ENCODE results near the gene SUCO. TPM values are rescaled to one million over a fixed set of nuclear protein-coding genes. Genes with fewer than 3 reads are reported as not detected.
"Not testable (repeated sequence)": the region's sequence is repeated elsewhere in the genome, so short reads cannot be mapped to it uniquely, and the experiment has no call there.

Gene SUCO
- total RNA-seq, 3 donors from 2014 or later (not counting 1 experiment from before 2014, with no cell fraction given) = 86.0 to 97.5 (median 96.0) TPM

DNA sequence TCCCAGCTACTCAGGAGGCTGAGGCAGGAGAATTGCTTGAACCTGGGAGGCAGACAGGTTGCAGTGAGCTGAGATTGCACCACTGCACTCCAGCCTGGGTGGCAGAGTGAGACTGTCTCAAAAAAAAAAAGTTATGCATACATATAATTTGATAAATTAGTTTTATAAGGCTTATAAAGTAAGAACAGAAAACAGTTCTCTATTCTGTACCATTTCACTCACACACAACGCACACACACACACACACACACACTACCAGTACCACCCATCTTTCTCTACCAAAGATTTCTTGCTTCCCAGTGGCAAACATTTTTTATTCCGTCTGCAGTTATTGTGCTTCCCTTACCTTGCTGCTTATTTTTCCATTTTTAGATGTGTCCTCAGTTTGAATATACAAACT lies 79.5 kb downstream of the SUCO start:
- Mint-ChIP-seq H3K36me3 (peaks cover 30% of the 10 kb centered on the region), H3K27me3 (ENCODE audit: low read depth in 2 of 2) (no peaks in the 10 kb centered on the region)

DNA sequence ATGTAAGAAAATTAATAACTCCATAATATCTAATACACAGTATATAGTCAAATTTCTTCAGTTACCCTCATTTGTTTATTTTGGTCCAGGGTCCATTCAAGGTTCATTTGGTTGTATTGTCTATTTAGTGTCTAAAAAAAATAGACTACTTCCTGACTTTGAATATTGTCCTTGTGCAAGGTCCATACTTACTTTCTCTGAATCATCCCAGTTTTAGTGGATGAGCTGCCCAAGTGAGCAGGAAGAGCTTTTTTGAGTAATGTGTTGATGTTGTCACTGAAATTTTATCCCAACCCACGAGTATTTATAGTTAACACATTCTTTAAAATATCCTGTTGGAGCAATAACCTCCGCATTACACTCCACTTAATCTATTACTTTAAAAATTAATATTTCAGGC lies 80.3 kb downstream of the SUCO start:
- no peak overlapping the region for H3K4me3 Mint-ChIP-seq
- H3K27me3 Mint-ChIP-seq (ENCODE audit: low read depth in 2 of 2) = no peaks in the 10 kb centered on the region
- peaks cover 22% of the 10 kb centered on the region for H3K36me3 ChIP-seq (ENCODE audit: control insufficient read depth, insufficient read depth, low read length)
- H3K4me1 Mint-ChIP-seq = peaks cover 9% of the 10 kb centered on the region in 2 donors
- no CpG with 5 or more reads among the region's 2 CpGs for whole genome bisulfite sequencing (ENCODE audit: insufficient coverage)
- peaks cover 8 to 10% of the 10 kb centered on the region in 2 donors for H3K9me3 Mint-ChIP-seq
- DNase-seq = no peak
- no peaks in the 10 kb centered on the region for H3K27me3 ChIP-seq (ENCODE audit: control insufficient read depth, insufficient read depth, low read length)
- no peaks in the 10 kb centered on the region for H3K4me1 ChIP-seq (ENCODE audit: control insufficient read depth, insufficient read depth, low read length)
- intact Hi-C loops (cut with micrococcal nuclease) = no loop called here
- H3K36me3 Mint-ChIP-seq = peaks cover 35% of the 10 kb centered on the region
- H3K27ac Mint-ChIP-seq = no peak overlapping the region
- H3K9me3 ChIP-seq (ENCODE audit: control insufficient read depth, insufficient read depth, low read length) = no peaks in the 10 kb centered on the region
- TF ChIP-seq, protein P1, sequence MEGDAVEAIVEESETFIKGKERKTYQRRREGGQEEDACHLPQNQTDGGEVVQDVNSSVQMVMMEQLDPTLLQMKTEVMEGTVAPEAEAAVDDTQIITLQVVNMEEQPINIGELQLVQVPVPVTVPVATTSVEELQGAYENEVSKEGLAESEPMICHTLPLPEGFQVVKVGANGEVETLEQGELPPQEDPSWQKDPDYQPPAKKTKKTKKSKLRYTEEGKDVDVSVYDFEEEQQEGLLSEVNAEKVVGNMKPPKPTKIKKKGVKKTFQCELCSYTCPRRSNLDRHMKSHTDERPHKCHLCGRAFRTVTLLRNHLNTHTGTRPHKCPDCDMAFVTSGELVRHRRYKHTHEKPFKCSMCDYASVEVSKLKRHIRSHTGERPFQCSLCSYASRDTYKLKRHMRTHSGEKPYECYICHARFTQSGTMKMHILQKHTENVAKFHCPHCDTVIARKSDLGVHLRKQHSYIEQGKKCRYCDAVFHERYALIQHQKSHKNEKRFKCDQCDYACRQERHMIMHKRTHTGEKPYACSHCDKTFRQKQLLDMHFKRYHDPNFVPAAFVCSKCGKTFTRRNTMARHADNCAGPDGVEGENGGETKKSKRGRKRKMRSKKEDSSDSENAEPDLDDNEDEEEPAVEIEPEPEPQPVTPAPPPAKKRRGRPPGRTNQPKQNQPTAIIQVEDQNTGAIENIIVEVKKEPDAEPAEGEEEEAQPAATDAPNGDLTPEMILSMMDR (IDR thresholded peaks at IDR 0.05) = no peak
- no peak for ATAC-seq
- no peak overlapping the region for H3K4me3 ChIP-seq (ENCODE audit: low read length)
- no peak overlapping the region for H3K27ac ChIP-seq (ENCODE audit: low read length)

More for the DNA sequence above, 79.5 kb downstream of the SUCO start:
- Histone ChIP-seq H3K9me3 (ENCODE audit: control insufficient read depth, insufficient read depth, low read length) (no peaks in the 10 kb centered on the region), H3K27me3 (ENCODE audit: control insufficient read depth, insufficient read depth, low read length) (no peaks in the 10 kb centered on the region), H3K4me3 (ENCODE audit: low read length) (no peak overlapping the region), H3K36me3 (ENCODE audit: control insufficient read depth, insufficient read depth, low read length) (peaks cover 24% of the 10 kb centered on the region), H3K27ac (ENCODE audit: low read length) (no peak overlapping the region), H3K4me1 (ENCODE audit: control insufficient read depth, insufficient read depth, low read length) (no peaks in the 10 kb centered on the region)
- ATAC-seq = no peak
- Mint-ChIP-seq H3K4me3 (no peak overlapping the region), H3K27ac (no peak overlapping the region), H3K9me3 (peaks cover 8 to 10% of the 10 kb centered on the region in 2 donors), H3K4me1 (peaks cover 9% of the 10 kb centered on the region in 2 donors)
- intact Hi-C loops (cut with micrococcal nuclease) = no loop called here
- DNase-seq = no peak
- WGBS (ENCODE audit: insufficient coverage) = 93% methylated on average over 2 of the region's 2 CpGs
- TF ChIP-seq, protein P1 (IDR thresholded peaks at IDR 0.05) = no peak

DNA sequence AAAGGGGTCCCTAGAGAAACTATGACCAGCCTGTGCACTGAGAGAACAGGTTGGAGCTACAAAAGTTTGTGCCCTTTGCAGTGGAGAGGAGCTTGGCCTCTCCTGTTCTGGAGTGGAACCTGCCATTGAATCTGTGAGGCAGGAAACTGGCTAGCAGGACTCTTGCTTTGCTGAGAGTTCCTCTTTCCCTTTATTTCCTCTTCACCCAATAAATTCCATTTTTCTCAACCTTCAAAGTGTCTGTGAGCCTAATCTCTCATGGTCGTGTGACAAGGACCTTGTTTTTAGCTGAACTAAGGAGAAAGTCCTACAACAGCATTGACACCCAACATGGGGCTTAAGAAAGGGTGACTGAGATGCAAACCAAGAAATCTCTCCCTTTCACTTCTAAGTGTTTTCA lies 83.2 kb downstream of the SUCO start:
- DNase-seq (no peak), ATAC-seq (no peak)
- Mint-ChIP-seq H3K27me3 (ENCODE audit: low read depth in 2 of 2) (no peaks in the 10 kb centered on the region), H3K4me3 (no peak overlapping the region), H3K36me3 (peaks cover 38% of the 10 kb centered on the region), H3K9me3 (peaks cover 8 to 18% of the 10 kb centered on the region in 2 donors), H3K27ac (no peak overlapping the region), H3K4me1 (peaks cover 0 to 5% of the 10 kb centered on the region in 2 donors)
- Histone ChIP-seq H3K4me3 (ENCODE audit: low read length) (no peak overlapping the region), H3K4me1 (ENCODE audit: control insufficient read depth, insufficient read depth, low read length) (no peaks in the 10 kb centered on the region), H3K27me3 (ENCODE audit: control insufficient read depth, insufficient read depth, low read length) (no peaks in the 10 kb centered on the region), H3K36me3 (ENCODE audit: control insufficient read depth, insufficient read depth, low read length) (peaks cover 5% of the 10 kb centered on the region), H3K27ac (ENCODE audit: low read length) (no peak overlapping the region), H3K9me3 (ENCODE audit: control insufficient read depth, insufficient read depth, low read length) (peaks cover 13% of the 10 kb centered on the region)
- intact Hi-C loops (cut with micrococcal nuclease) = no loop called here
- 71% methylated on average over 1 of the region's 1 CpG for WGBS (ENCODE audit: insufficient coverage)
- TF ChIP-seq, protein P1 (IDR thresholded peaks at IDR 0.05) = no peak

DNA sequence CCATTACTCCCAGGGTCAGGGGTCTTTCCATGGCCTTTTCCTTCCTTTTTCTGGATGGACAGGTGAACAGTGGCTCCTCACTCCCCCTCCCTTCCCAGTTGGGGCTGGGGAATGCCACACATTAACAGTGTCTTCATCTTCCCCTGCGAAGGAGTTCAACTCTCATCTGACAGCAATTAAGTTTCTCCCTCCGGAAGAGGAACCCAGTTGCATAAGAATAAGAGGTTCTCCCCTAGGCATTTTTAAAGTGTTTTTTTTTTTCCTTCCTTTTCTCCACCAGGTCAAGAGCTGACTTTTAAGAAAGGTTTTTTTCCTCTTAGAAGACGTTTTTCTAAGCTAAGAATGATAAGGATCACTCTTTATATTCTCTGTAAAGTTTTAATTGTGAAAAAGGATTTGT lies 83.7 kb downstream of the SUCO start:
- Histone ChIP-seq H3K4me3 (ENCODE audit: low read length) (no peak overlapping the region), H3K9me3 (ENCODE audit: control insufficient read depth, insufficient read depth, low read length) (peaks cover 13% of the 10 kb centered on the region), H3K27ac (ENCODE audit: low read length) (no peak overlapping the region), H3K27me3 (ENCODE audit: control insufficient read depth, insufficient read depth, low read length) (no peaks in the 10 kb centered on the region), H3K4me1 (ENCODE audit: control insufficient read depth, insufficient read depth, low read length) (no peaks in the 10 kb centered on the region), H3K36me3 (ENCODE audit: control insufficient read depth, insufficient read depth, low read length) (peaks cover 1% of the 10 kb centered on the region)
- no peaks in the 10 kb centered on the region for H3K27me3 Mint-ChIP-seq (ENCODE audit: low read depth in 2 of 2)
- no peak overlapping the region for H3K4me3 Mint-ChIP-seq
- TF ChIP-seq, protein P1 (IDR thresholded peaks at IDR 0.05) = no peak
- peaks cover 42% of the 10 kb centered on the region for H3K36me3 Mint-ChIP-seq
- H3K4me1 Mint-ChIP-seq = peaks cover 0 to 5% of the 10 kb centered on the region in 2 donors
- 52% methylated on average over 3 of the region's 3 CpGs for WGBS (ENCODE audit: insufficient coverage)
- ATAC-seq (no peak), DNase-seq (no peak)
- intact Hi-C loops (cut with micrococcal nuclease) = no loop called here
- peaks cover 10 to 22% of the 10 kb centered on the region in 2 donors for H3K9me3 Mint-ChIP-seq
- H3K27ac Mint-ChIP-seq = no peak overlapping the region

DNA sequence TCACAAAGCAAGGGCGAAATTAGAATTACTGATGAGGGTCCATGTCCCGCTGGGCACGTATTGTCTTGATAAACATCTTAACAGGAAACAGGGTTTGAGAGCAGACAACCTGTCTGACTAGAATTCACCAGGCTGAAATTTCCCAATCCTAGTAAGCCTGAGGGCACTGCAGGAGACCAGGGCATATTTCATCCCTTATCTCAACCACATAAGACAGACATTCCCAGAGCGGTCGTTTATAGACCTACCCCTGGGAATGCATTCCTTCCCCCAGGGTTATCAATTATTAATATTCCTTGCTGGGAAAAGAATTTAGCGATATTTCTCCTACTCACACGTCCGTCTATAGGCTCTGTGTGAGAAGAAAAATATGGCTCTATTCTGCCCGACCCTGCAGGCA lies 87.7 kb downstream of the SUCO start:
- Mint-ChIP-seq H3K27ac (peak overlapping the region in 1 of 2 donors; percentile 39), H3K9me3 (peaks cover 8 to 20% of the 10 kb centered on the region in 2 donors), H3K36me3 (peaks cover 42% of the 10 kb centered on the region)
- DNase-seq; H3K4me1 Mint-ChIP-seq; H3K27me3 Mint-ChIP-seq (ENCODE audit: low read depth in 2 of 2); H3K4me1 ChIP-seq (ENCODE audit: control insufficient read depth, insufficient read depth, low read length); intact Hi-C loops (cut with micrococcal nuclease); ATAC-seq; H3K36me3 ChIP-seq (ENCODE audit: control insufficient read depth, insufficient read depth, low read length); H3K4me3 ChIP-seq (ENCODE audit: low read length); H3K27ac ChIP-seq (ENCODE audit: low read length); H3K27me3 ChIP-seq (ENCODE audit: control insufficient read depth, insufficient read depth, low read length); H3K4me3 Mint-ChIP-seq: not testable (repeated sequence)
- peaks cover 13% of the 10 kb centered on the region for H3K9me3 ChIP-seq (ENCODE audit: control insufficient read depth, insufficient read depth, low read length)
- WGBS (ENCODE audit: insufficient coverage) = 95% methylated on average over 9 of the region's 9 CpGs

All from natural killer cell (primary cell).